T-helper 2 cell treated with Interferon-gamma antibody and Interleukin-4, amounts not matched to agents 100 ng/mL and 5 ng/mL, for 36 hours (primary cell): ENCODE measurements around the gene LIME1. TPM values are rescaled to one million over a fixed set of nuclear protein-coding genes. Genes with fewer than 3 reads are reported as not detected.
"Not testable (repeated sequence)": the region's sequence is repeated elsewhere in the genome, so short reads cannot be mapped to it uniquely, and the experiment has no call there.

Source experiments
- intact Hi-C: fragments of 100-400 bp; cut with micrococcal nuclease; formaldehyde crosslinking; loops from one replicate; pipeline ENCODE4 v1.15.1; 2023
- total RNA-seq: library from RNA; stranded (reverse); gene quantifications from 2 replicates; pipeline ENCODE4 v1.2.3, GENCODE V29; 2022

The LIME1 gene
- total RNA-seq, 1 donor from 2014 or later = 185 TPM

DNA sequence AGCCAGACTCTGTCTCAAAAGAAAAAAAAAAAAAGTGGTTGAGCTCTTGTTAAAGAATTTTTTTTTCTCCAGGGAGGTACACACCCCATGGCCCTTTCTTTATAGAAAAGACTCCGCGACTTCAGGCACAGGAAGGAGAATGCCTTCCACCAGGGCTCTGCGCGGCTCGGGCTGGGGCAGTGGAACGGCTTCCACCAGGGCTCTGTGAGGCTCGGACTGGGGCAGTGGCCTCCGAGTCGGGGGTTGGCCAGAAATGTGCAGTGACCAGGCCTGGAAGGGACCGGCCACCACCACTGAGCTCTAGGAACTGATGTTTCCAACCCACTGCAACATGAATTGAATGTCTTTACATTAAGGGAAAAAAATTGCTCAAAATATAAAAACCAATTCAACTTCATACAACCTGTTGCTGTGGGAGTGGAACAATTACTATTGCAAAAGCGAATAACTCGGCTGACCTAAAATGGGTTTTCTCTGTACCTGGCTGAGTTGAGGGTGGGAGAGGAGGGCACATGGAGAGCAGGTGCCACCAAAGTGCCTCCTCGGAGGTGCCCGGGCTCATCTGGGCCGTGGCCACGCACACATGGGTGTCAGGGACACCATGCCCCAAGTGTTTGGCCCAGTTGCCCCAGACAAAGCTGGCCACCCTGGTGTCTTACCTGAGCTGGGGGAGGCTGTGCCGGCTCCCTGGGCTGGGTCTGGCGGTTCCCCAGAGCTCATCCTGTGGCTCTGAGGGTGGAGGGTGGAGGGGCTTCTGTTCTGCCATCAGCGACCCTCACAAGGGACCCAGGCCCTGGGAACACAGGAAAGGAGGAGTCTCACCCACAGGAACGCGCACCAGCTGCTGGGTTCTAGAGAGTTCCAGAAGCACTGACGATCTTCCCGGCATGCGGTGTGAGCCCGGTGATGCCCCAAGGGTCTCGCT, 32.4 kb downstream of the LIME1 start:
- intact Hi-C loops = no loop called here

DNA sequence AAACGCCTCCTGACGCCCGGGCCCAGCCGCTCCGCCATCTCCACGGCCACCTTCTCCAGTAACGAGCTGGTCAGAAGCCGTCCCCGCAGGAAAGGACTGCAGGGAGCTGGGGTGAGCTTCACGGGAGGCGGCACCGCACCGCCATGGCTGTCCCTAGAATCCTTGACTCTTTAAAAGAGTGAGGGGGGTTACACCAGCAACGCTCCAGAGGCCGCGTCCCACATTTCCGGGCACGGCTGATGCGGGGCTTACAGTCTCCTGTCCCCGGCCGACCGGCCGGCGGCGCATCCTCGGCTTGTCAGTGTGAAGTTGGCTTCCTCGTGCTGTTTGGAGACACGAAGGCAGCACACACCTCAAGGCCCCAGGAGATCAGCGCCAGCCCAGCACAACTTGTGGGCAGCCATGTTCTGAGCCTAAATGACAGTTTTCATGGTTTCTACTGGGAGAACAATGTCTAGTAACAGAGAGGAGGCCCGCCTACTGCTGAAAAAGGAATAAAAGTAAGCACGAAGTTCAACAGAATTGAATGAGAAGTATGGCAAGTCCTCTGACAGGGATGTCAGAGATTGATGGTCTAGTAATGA, 33.5 kb downstream of the LIME1 start:
- intact Hi-C loops = no loop called here

DNA sequence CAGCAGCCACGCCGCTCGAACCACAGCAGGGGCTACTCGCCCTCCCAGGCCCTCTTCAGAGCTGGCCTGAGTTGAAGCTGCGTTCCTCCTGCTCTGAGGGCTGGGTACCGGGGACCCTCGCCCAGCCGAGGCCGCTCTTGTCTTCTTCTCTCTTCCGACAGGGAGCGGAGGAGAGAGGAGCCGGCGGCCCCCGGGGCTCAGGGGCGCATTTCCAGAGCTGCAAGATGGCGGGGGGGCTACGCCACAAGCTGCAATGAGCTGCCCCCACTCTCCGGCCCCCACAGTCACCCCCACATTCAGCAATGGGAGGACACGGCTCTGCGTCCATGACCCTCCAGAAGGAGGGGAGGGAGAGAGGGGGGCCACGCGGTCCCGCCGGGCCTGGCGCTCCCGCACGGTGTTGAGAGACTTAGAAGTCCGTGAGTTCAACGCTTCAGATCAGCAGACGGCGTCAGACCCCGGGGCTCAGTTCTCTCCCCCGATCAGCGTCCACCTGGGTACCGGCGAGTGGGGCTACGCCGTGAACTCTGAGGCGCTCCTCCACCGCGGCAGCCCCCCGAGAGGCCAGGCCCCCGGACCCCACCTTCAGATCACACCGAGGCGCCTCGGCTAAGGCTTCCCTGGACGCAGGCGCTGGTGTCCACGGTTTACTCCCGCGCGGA, 34.7 kb downstream of the LIME1 start:
- intact Hi-C loops = no loop called here

DNA sequence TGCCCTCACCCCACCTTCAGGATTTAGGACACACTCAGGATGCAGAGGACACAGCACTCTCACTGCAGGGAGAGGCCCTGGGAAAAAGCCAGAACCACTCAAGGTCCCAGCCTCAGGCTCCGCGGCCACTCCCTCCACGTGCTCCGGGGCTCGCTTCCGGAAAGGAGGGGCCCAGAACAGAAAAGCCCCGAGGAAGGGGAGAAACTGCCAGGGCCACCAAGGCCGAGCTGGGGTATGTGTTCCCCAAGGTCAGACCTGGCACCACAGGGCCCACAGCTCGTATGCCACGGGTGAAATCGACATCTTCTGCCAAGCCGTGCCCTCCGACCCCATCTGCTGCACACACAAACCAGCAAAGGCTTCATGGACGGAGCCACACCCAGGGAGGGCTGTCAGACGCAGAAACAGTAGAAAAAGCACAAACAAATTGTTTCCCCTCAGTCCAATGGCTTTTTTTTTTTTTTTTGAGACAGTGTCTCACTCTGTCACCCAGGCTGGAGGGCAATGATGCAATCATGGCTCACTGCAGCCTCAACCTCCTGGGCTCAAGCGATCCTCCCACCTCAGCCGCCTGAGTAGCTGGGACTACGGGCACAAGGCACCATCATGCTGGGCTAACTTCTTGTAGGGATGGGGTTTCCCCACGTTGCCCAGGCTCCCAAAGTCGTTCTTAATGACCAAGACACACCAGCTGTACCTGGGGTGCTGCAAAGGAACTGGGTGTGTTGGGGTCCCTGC, 36.5 kb downstream of the LIME1 start:
- intact Hi-C loops = no loop called here

DNA sequence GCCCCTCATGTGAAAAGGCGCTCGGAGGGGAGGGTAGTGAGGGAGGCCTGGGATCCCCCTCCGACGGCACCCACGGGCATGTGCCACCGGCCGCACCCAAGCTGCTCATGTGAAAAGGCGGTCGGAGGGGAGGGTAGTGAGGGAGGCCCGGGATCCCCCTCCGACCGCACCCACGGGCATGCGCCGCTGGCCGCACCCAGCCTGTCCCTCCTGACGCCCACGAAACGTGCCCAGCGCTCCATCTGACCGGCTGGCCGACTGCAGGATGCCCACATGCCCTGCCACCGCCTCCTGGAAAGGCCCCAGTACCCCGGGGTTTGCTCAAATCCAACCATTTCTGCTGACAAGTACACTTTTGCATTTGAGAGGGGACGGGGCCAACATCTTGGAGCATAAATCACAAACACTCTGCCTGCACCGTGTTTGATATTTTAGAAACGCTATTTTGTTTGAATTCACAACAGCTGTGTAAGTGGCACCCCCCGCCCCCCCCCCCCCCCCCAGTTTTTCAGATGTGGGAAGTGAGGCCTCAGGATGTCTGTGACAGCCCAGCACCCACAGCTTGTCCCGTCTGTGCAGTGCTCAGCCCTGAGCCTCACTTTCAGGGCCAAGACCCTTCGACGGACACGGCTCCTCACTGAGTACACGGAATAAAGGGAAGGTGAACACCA, 37.2 kb downstream of the LIME1 start:
- intact Hi-C loops = no loop called here

DNA sequence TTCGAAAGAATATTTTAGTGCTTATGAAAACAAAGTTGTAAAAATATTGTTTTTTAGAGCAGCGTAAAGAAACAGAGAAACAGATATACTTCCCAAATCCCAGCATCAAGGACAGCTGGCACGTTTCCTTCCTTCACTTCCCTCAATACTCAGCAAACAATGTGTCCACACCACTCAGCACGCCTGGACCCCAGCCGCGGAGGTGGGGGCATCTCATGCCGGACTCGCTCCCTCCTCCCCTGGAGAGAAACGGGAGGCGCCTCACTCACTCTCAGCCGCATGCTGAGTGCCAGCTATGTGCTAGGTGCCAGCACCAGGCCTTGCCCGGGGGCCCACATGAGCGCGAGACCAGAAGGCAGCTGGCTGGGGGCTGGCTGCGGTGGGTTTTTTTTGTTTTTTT, 37.8 kb downstream of the LIME1 start:
- intact Hi-C loops = no loop called here

DNA sequence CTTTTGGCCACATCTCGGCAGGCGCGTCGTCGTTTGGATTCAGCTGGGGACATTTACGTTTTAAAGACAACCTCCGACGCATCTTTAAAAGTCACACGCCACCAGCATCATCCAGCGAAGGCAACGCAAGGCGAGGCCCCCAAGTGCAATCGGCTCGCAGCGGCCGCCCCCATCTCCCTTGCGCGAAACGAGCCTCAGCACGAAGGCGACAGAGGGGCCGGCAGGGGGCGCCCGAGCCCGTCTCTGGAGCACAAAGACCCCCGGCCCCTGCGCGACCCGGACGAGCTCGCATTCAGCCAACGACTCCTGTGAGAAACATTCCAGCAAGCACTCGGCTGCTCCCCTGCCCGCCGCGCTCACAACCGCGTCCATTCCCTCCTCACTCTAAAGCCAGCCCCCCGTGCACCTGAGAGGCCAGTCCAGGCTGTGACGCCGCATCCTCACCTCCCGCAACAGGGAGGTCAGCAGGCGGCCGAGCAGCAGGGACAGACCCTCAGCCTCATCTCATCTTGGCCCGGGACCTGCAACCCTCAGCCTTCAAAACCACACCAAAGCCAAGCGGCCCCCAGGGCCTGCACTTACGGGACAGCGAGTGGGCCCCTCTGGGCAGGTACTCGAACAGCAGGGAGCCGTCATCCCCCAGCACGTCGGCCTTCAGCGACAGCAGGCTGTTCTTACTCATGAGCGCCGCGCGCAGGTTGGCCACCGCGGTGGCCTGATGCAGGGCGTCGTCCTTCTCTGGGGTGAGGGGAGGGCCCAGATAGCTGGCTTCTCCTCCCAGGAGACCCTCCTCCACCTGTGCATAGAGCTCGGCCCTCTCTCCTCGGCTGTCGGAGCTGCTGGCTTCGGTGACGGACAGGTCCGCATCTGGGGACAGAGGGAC, 38.9 kb downstream of the LIME1 start:
- intact Hi-C loops = no loop called here

DNA sequence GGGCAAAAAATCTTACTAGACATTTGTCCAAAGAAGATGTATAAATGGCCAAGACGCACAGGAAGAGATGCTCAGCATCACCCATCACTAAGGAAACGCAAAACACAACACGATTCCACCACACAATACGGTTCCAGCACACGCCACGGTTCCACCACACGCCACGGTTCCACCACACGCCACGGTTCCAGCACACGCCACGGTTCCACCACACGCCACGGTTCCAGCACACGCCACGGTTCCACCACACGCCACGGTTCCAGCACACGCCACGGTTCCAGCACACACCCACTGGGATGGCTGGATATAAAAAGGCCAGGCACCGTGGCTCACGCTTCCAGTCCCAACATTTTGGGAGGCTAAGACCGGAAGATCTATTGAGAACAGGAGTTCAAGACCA, 40.4 kb downstream of the LIME1 start:
- intact Hi-C loops = not testable (repeated sequence)

DNA sequence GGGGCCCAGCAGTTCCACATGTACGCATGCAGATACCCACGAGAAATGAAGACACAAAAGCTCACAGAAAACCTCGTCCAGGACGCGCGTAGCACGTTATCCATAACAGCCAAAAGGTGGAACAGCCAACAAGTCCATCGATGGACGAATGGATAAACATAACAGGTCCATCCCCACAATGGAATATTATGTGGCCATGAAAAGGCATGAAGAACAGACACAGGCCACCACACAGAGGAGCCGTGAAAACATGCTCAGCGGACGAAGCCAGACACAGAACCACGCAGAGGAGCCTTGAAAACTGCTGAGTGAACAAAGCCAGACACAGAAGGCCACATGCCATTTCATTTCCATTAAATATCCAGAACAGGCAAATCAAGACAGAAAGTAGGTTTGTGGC, 41.1 kb downstream of the LIME1 start:
- intact Hi-C loops = no loop called here

DNA sequence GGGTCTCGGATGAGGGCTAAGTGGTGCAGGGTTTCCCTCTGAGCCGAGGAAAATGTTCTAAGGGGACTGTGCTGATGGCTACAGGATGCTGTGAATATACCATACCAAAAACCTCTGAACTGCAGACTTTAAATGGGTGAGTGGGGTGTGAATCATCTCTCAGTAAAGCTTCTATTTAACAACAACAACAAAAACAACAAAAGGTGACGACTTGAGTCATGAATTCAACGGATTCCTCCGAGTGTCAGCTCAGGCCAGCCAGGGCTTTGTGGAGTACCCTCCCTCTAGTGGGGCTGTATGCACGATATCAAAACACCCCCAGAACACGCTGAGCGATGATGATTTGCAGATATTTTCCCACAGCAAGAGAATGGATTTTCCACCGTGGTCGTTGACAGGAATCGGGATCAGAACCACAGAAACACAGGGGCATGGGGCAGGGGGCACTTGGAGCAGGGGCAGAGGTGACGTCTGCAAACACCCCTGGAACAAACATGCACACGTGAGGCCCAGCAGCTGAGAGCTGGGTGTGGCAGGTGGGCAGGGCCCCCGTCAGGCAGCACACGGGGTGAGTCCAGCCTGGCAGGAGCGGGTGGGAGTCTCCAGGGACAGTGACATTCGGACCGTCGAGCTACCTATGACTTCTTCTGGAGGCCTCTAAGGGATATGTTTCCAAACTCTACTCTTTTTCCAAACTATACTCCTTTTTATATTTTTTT, 41.7 kb downstream of the LIME1 start:
- intact Hi-C loops = no loop called here

DNA sequence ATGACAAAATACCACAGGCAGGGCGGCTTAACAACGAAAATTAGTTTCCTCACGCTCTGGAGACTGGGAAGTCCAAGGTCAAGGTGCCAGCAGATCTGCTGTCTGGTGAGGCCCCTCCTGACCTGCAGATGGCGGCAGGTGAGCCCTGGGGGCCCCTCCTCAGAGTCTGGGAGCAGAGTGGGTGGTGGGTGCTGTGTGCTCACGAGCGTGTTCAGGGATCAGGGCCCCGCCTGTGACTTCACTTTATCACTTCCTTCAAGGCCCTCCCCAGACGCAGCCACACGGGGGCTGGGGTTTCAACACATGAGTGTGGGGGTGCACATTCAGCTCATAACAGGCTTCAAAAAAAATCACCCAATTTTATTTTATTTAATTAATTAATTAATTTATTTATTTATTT, 42.4 kb downstream of the LIME1 start:
- intact Hi-C loops = no loop called here

DNA sequence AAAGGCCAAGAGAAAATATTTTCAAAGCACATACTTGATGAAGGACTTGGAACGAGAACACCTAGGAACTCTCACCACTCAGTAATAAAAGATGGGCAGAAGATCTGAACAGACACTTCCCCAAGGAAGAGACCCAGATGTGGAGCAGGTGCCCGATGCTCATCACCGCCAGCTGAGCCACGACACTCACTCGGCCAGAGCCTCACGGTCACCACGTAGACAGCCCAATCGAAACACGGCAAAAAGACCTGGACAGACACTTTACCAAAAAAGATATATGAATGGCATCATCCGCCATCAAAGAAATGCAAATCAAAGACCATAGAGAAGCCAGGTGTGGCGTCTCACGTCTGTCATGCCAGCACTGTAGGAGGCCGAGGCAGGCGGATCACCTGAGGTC, 44.7 kb downstream of the LIME1 start:
- intact Hi-C loops = no loop called here

DNA sequence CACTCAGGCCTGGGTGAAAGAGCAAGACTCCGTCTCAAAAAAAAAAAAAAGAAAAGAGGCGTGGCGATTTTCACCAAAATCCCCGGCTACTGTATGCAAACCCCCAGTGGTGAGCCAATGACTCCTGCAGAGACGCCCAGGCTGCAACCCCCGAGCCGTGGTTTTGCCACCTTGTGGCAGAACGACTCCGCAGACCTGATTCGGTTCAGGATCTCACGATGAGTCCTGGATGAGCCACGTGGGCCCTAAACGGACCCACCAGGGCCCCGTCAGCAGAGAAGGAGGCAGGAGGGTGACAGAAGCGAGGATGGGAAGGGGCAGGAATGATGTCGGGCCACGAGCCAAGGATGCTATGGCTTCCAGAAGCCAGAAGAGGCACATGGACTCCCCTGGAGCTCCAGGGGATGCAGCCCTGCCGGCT, 45.6 kb downstream of the LIME1 start:
- intact Hi-C loops = no loop called here

DNA sequence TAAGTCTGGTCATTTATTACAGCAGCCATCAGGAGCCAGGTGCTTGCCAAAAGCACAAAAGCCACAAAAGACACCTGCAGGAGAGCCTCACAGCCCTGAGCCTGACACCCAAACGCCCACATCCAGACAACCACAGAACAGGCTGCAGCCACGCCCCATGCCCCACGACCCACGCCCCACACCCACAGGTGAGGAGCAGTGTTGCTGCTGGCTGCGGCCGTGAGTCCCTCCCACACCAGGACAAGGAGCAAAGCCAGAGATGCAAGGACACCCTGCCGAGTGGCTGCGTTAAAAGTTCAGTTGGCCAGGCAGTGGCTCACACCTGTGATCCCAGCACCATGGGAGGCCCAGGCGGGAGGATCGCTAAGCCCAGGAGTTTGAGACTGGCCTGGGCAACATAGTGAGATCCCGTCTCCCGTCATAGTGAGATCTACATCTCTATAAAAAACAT, 46.1 kb downstream of the LIME1 start:
- intact Hi-C loops = no loop called here

DNA sequence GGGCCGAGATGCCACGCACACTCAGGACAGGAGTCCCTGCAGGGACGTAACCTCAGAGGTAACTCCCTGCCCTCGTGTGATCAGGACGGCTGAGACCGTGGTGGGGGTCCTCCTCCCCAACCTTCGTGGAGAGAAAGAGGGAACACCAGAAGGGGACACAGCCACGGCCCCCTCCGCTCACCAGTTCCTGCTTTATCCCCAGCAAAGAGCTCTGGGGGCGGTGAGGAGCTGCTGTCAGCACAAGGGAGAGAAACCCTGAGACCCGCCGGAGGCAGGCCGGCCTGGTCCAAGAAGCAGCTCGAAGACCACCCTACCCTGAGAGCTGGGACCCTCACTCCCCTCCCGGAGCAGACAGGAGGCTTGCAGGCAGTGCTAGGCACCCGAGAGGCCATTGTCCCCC, 47.5 kb downstream of the LIME1 start:
- intact Hi-C loops = no loop called here

DNA sequence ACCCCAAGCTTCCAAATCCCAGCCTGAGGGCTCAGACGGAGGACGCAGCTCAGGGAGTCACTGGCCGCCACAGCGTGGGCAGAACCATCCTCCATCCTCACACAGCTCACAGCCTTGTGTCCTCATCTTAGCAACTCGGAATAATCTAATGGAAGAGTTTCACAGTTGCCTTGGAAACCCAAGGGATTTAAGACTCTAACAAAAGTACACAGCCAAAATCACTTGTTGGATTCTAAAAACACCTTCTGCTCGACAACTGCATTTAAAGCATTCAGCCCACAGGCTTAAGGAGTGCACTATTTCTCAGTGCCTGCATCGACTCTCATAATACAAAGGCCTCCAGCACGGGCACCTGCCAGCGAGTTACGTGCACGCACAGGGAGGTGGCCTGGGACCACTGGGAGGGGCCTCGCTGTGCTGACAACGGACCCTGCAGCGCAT, 49.2 kb downstream of the LIME1 start:
- intact Hi-C loops = loop anchor here (2.0 to 5.0 kb wide), 2 partner anchors 79 to 272 kb away; partner anchors contain the start of gene TPD52L2

DNA sequence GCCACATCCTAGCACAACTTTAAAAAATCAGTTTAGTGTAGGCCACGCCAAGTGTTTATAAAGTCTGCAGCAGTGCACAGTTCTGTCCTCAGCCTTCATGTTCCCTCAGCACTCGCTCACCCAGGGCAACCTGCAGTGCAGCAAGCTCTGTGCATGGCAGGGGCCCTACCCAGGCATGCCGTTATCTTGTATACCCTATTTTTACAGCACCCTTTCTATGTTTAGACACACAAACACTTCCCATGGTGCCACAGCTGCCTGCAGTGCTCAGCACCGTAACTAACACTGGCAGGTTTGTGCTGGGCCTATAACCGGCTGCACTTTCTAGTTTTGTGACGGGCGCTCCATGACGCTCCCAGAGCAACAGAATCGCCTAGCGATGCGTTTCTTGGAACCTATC, 50.8 kb downstream of the LIME1 start:
- intact Hi-C loops = loop anchor here (2.0 to 5.0 kb wide), 2 partner anchors 77 to 270 kb away; partner anchors contain the start of gene TPD52L2

DNA sequence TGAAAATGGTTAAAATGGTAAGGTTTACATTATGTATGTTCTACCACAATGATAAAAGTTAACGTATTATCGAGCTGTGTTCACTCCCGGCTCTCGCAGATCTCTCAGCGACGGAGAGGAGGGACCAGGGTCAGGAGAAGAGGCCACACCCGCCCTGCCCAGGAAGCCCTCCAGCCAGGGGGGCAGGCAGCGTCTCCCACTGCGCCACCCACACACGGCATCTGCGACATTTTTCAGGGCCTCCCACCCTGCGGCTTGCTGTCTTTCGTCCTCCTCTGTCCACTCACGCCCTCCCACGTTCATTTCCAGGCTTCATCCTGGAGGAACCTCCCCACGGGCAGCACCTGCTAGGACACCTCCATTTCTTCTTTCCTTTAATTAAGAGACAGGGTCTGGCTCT, 51.3 kb downstream of the LIME1 start:
- intact Hi-C loops = loop anchor here (2.0 to 5.0 kb wide), 2 partner anchors 77 to 270 kb away; partner anchors contain the start of gene TPD52L2
